GM12874 (cell line): ENCODE measurements around the gene TREML2.

Experiments
- TF ChIP-seq, protein P1 (sequence below): IDR thresholded peaks from 2 replicates; pipeline ENCODE4 v1.5.1; 2011; ENCODE audit warnings: low read depth, mild to moderate bottlenecking, control low read depth, low read length, moderate library complexity; ENCODE audit not compliant: insufficient read depth

Gene TREML2

GRCh38 chr6:41161380-41161779 is 39.6 kb downstream of the TREML2 start:
- TF ChIP-seq, protein P1, sequence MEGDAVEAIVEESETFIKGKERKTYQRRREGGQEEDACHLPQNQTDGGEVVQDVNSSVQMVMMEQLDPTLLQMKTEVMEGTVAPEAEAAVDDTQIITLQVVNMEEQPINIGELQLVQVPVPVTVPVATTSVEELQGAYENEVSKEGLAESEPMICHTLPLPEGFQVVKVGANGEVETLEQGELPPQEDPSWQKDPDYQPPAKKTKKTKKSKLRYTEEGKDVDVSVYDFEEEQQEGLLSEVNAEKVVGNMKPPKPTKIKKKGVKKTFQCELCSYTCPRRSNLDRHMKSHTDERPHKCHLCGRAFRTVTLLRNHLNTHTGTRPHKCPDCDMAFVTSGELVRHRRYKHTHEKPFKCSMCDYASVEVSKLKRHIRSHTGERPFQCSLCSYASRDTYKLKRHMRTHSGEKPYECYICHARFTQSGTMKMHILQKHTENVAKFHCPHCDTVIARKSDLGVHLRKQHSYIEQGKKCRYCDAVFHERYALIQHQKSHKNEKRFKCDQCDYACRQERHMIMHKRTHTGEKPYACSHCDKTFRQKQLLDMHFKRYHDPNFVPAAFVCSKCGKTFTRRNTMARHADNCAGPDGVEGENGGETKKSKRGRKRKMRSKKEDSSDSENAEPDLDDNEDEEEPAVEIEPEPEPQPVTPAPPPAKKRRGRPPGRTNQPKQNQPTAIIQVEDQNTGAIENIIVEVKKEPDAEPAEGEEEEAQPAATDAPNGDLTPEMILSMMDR: no peak

DNA sequence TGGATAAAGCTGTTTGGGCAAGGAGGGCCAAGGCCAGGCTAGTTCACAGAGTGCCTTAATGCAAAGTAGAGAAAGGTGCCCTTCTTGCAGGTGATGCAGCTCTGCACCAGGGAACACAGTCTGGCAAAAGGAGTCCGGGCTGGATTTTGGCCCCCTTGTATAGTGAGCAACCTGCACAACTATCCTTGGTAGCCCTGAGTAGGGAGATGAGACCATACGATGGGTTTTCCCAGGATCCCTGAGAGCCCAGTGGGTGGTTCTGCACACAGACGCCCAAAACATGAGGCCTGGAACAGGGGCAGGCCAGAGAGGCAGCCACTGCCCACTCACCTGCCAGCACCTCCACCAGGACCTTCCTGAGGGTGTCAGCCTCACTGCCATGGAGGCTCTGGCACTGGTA is 40.0 kb downstream of the TREML2 start:
- TF ChIP-seq, protein P1: no peak

DNA sequence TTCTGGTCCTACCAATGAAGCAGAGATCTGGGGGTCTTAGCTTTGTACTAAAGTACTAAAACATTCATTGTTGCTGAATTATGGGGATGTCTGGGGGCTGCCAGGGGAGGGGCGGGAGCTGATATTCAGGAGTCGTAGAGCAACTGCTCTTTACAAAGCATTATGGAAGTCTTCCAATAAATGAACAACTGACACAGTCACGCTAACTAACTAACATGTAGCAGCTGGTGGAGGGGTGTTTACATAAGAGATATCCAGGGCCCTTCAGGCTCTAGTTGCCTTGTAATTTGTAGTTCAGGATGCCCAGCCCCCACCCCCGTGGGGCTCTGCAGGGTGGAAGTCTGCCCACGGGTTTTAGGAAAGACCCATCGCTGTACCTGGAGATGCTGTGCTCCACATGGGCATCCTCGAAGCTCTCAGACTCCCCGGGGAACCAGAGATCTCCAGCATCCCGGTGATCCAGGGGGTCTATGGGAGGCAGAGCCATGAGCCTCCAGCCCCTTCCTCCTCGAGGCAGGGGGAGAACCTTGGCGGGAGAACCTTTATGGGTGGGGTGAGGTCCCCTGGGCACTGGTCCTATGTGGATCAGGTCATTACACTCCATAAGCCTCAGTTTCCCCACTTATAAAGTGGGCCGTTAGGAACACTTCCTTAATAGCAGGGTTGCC is 41.4 kb downstream of the TREML2 start:
- TF ChIP-seq, protein P1: no peak

GRCh38 chr6:41157323-41157722 is 43.6 kb downstream of the TREML2 start:
- TF ChIP-seq, protein P1: no peak

DNA sequence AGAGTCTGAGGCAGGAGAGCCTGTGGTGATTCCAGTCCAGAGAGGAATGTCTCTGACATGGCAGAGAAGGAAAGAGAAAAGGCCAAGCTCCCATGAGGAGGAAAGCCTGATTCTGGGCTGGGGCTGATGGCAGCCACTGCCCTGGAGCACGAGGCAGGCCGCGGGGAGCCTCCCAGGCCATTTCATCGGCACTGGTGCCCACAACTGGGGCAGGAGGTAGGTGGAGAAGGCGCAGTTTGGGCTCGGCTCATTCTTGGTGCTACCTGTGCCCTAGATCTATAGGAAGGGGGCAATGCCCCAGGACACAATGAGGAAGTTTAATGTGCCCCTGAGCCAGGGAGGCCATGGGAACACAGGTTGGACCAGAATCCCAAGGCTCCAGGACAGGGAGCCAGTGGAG is 44.2 kb downstream of the TREML2 start:
- TF ChIP-seq, protein P1: no peak

DNA sequence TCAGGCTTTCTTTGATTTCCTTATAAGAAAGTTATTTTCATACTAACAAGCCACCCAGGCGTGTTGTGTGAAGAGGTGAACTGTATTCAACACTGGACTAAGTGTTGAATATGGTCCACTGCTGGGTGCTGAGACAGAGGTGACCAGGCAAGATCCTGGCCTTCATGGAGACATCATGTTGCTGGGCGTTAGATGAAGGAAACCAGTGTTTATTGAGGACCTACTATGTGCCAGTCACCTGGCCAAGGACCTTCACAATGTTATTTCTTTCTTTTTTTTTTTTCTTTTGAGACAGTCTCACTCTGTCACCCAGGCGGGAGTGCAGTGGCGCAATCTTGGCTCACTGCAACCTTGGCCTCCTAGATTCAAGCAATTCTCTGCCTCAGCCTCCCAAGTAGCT is 44.9 kb downstream of the TREML2 start:
- TF ChIP-seq, protein P1: no peak

- TF ChIP-seq, protein P1: no peak
Observed at GRCh38 chr6:41155132-41155805, 45.7 kb downstream of the TREML2 start.
